Kasumi-1 (cell line): ENCODE measurements around the gene ACD.

Experiments
- DNase-seq, 2 experiments: peaks; one replicate each; lab custom pipeline; 2025; lab: John Stamatoyannopoulos, UW

ACD gene

GRCh38 chr16:67647681-67648080 lies 12.4 kb downstream of the ACD start:
- DNase-seq, result no peak

GRCh38 chr16:67647111-67647651 lies 12.9 kb downstream of the ACD start:
- DNase-seq, result no peak

GRCh38 chr16:67645397-67646121 lies 14.5 kb downstream of the ACD start:
- DNase-seq, result no peak

- no peak for DNase-seq
Measured at GRCh38 chr16:67644038-67644437, 16.0 kb downstream of the ACD start.

- no peak for DNase-seq
Measured at GRCh38 chr16:67641779-67642708, 18.0 kb downstream of the ACD start.

GRCh38 chr16:67637625-67638024 lies 22.4 kb downstream of the ACD start:
- DNase-seq, result no peak

GRCh38 chr16:67636713-67637112 lies 23.3 kb downstream of the ACD start:
- DNase-seq, result no peak

- DNase-seq, result no peak
Measured at GRCh38 chr16:67632415-67633172, 27.5 kb downstream of the ACD start.

- DNase-seq, result no peak
Measured at GRCh38 chr16:67628216-67628615, 31.8 kb downstream of the ACD start.

GRCh38 chr16:67613808-67614207 lies 46.3 kb downstream of the ACD start:
- DNase-seq, result no peak

GRCh38 chr16:67608364-67608763 lies 51.7 kb downstream of the ACD start:
- no peak for DNase-seq
